ENCODE data around the gene TMED4. TPM values are rescaled to one million over a fixed set of nuclear protein-coding genes. Genes with fewer than 3 reads are reported as not detected.

The TMED4 gene
- polyA plus RNA-seq, 1 donor (not counting 4 experiments of a cell fraction or from before 2014, with no cell fraction given) = 45.8 TPM

- H3K9me1 ChIP-seq (ENCODE audit: control insufficient read depth, extremely low read depth, insufficient read depth, low read length) = no peaks in the 10 kb centered on the region
Measured at GRCh38 chr7:44626620-44627019, 44.6 kb upstream of the TMED4 start.

GRCh38 chr7:44625526-44626471 lies 43.8 kb upstream of the TMED4 start:
- H3K36me3 ChIP-seq (ENCODE audit: control insufficient read depth in 2 of 2, extremely low read depth in 1 of 2, insufficient read depth in 2 of 2, low read length in 2 of 2) = peaks cover 22 to 38% of the 10 kb centered on the region in 2 experiments
- no peak for FAIRE-seq
- no peaks in the 10 kb centered on the region for H3K9me1 ChIP-seq (ENCODE audit: control insufficient read depth, extremely low read depth, insufficient read depth, low read length)
- H3K4me1 ChIP-seq (ENCODE audit: control insufficient read depth, extremely low read depth, insufficient read depth, low read length) = peaks cover 7% of the 10 kb centered on the region
- H3K79me2 ChIP-seq (ENCODE audit: control insufficient read depth, insufficient read depth, low read length) = peaks cover 57% of the 10 kb centered on the region
- no peak overlapping the region for H3K9ac ChIP-seq (ENCODE audit: control insufficient read depth, extremely low read depth, insufficient read depth, low read length)
- H3K4me3 ChIP-seq (ENCODE audit: control insufficient read depth in 2 of 3, extremely low read depth in 1 of 3, insufficient read depth in 2 of 3, low read depth in 1 of 3, low read length in 3 of 3) = no peak overlapping the region
- no peaks in the 10 kb centered on the region for H4K20me1 ChIP-seq (ENCODE audit: control insufficient read depth, extremely low read depth, insufficient read depth, low read length)
- no peaks in the 10 kb centered on the region for H3K27me3 ChIP-seq (ENCODE audit: control insufficient read depth, extremely low read depth, insufficient read depth, low read length)
- no peak overlapping the region for H3K4me2 ChIP-seq (ENCODE audit: control insufficient read depth, extremely low read depth, insufficient read depth, low read depth, low read length)
- TF ChIP-seq, protein P1, sequence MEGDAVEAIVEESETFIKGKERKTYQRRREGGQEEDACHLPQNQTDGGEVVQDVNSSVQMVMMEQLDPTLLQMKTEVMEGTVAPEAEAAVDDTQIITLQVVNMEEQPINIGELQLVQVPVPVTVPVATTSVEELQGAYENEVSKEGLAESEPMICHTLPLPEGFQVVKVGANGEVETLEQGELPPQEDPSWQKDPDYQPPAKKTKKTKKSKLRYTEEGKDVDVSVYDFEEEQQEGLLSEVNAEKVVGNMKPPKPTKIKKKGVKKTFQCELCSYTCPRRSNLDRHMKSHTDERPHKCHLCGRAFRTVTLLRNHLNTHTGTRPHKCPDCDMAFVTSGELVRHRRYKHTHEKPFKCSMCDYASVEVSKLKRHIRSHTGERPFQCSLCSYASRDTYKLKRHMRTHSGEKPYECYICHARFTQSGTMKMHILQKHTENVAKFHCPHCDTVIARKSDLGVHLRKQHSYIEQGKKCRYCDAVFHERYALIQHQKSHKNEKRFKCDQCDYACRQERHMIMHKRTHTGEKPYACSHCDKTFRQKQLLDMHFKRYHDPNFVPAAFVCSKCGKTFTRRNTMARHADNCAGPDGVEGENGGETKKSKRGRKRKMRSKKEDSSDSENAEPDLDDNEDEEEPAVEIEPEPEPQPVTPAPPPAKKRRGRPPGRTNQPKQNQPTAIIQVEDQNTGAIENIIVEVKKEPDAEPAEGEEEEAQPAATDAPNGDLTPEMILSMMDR (optimal IDR thresholded peaks at IDR 0.05 in 1 of 3, IDR thresholded peaks at IDR 0.05 in 1 of 3, conservative IDR thresholded peaks at IDR 0.05 in 1 of 3; ENCODE audit: extremely low read depth in 1 of 3, insufficient read depth in 2 of 3, low read length in 3 of 3) = no peak
- TF ChIP-seq EZH2 (IDR thresholded peaks at IDR 0.05; ENCODE audit: low read length) = no peak
- no peak overlapping the region for H3K27ac ChIP-seq (ENCODE audit: control insufficient read depth, insufficient read depth, low read length)
- dilution Hi-C loops (cut with MboI; ENCODE audit: extremely low pct_ligation_motif_present, low sequenced_read_pairs) = no loop called here
- no peak overlapping the region for H2AFZ ChIP-seq (ENCODE audit: control insufficient read depth, low read length)
- no peak for DNase-seq (ENCODE audit: low read depth, low spot score)
- no peaks in the 10 kb centered on the region for H3K9me3 ChIP-seq (ENCODE audit: control insufficient read depth, low read depth, low read length)

More at GRCh38 chr7:44626620-44627019, 44.6 kb upstream of the TMED4 start:
- DNase-seq (ENCODE audit: low read depth, low spot score) (no peak), FAIRE-seq (no peak)
- no peak for TF ChIP-seq EZH2 (IDR thresholded peaks at IDR 0.05; ENCODE audit: low read length)
- TF ChIP-seq, protein P1 (optimal IDR thresholded peaks at IDR 0.05 in 1 of 3, IDR thresholded peaks at IDR 0.05 in 1 of 3, conservative IDR thresholded peaks at IDR 0.05 in 1 of 3; ENCODE audit: extremely low read depth in 1 of 3, insufficient read depth in 2 of 3, low read length in 3 of 3) = no peak
- Histone ChIP-seq H3K36me3 (ENCODE audit: control insufficient read depth in 2 of 2, extremely low read depth in 1 of 2, insufficient read depth in 2 of 2, low read length in 2 of 2) (peaks cover 24 to 42% of the 10 kb centered on the region in 2 experiments), H3K4me2 (ENCODE audit: control insufficient read depth, extremely low read depth, insufficient read depth, low read depth, low read length) (no peak overlapping the region), H3K27ac (ENCODE audit: control insufficient read depth, insufficient read depth, low read length) (no peak overlapping the region), H3K79me2 (ENCODE audit: control insufficient read depth, insufficient read depth, low read length) (peaks cover 49% of the 10 kb centered on the region), H3K4me1 (ENCODE audit: control insufficient read depth, extremely low read depth, insufficient read depth, low read length) (peaks cover 4% of the 10 kb centered on the region), H3K9ac (ENCODE audit: control insufficient read depth, extremely low read depth, insufficient read depth, low read length) (no peak overlapping the region), H3K27me3 (ENCODE audit: control insufficient read depth, extremely low read depth, insufficient read depth, low read length) (no peaks in the 10 kb centered on the region), H3K9me3 (ENCODE audit: control insufficient read depth, low read depth, low read length) (no peaks in the 10 kb centered on the region), H2AFZ (ENCODE audit: control insufficient read depth, low read length) (no peak overlapping the region), H4K20me1 (ENCODE audit: control insufficient read depth, extremely low read depth, insufficient read depth, low read length) (no peaks in the 10 kb centered on the region), H3K4me3 (ENCODE audit: control insufficient read depth in 2 of 3, extremely low read depth in 1 of 3, insufficient read depth in 2 of 3, low read depth in 1 of 3, low read length in 3 of 3) (no peak overlapping the region)
- dilution Hi-C loops (cut with MboI; ENCODE audit: extremely low pct_ligation_motif_present, low sequenced_read_pairs) = no loop called here

Measured in keratinocyte (primary cell).